ENCODE data around the gene LDLRAD1.

DNA sequence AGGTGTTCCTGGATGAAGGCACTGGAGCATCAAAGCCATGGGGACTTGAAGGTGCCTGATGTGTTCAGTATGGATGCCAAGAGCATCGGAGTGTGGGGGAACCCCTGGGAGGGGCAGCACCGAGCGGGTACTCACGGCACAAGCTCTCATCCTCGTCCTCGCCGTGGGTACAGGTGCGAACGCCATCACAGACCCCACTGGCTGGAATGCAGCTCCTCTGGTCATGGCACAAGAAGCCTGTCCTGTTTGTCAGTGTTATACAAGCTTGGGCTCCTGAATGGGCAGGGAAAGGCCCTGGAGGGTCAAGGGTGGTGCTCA, 6.0 kb downstream of the LDLRAD1 start:
- TF ChIP-seq, protein P1, sequence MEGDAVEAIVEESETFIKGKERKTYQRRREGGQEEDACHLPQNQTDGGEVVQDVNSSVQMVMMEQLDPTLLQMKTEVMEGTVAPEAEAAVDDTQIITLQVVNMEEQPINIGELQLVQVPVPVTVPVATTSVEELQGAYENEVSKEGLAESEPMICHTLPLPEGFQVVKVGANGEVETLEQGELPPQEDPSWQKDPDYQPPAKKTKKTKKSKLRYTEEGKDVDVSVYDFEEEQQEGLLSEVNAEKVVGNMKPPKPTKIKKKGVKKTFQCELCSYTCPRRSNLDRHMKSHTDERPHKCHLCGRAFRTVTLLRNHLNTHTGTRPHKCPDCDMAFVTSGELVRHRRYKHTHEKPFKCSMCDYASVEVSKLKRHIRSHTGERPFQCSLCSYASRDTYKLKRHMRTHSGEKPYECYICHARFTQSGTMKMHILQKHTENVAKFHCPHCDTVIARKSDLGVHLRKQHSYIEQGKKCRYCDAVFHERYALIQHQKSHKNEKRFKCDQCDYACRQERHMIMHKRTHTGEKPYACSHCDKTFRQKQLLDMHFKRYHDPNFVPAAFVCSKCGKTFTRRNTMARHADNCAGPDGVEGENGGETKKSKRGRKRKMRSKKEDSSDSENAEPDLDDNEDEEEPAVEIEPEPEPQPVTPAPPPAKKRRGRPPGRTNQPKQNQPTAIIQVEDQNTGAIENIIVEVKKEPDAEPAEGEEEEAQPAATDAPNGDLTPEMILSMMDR (conservative IDR thresholded peaks at IDR 0.05; ENCODE audit: low read length): no peak
- TF ChIP-seq EZH2phosphoT487 (IDR thresholded peaks at IDR 0.05; ENCODE audit: borderline replicate concordance): no peak
